Placental epithelial cell (primary cell): ENCODE data around the gene PLCB3. TPM values are rescaled to one million over a fixed set of nuclear protein-coding genes. Genes with fewer than 3 reads are reported as not detected.

Experiments
- small RNA-seq: library from RNA; depleted of rRNA; stranded (forward); fragments of <200 nt; gene quantifications from one replicate; pipeline ENCODE3, GENCODE V24; 2012
- total RNA-seq: library from RNA; depleted of rRNA; stranded (reverse); fragments of >200 nt; gene quantifications from 2 replicates; pipeline ENCODE4 v1.2.3, GENCODE V29; 2012

PLCB3 gene
- total RNA-seq, 1 donor = 34.9 TPM

GRCh38 chr11:64317961-64318765, 66.8 kb downstream of the PLCB3 start, which contains the start of gene PRDX5:
Gene PRDX5 (plus strand): TSS chr11:64318121. CDS start chr11:64318216, 95 bp downstream.

Small RNA genes within 50 kb of the gene (small RNA-seq; reads per million reads assigned to genes)
- gene RF00019 = not detected

Other genes starting within 250 kb of the PLCB3 start
- not detected in 2 replicates for gene FLRT1, start 215.6 kb upstream of the PLCB3 start, total RNA-seq
- gene MACROD1, start 85.4 kb upstream of the PLCB3 start, total RNA-seq = 7.2 and 19.6 TPM in 2 replicates
- 57.3 and 97.9 TPM in 2 replicates for gene STIP1, start 65.4 kb upstream of the PLCB3 start, total RNA-seq
- 0.39 and 0.43 TPM in 2 replicates for gene FERMT3, start 44.8 kb upstream of the PLCB3 start, total RNA-seq
- gene TRPT1, start 25.3 kb upstream of the PLCB3 start, total RNA-seq = 31.4 and 36.7 TPM in 2 replicates
- gene NUDT22, start 25.3 kb upstream of the PLCB3 start, total RNA-seq = 42.0 and 67.0 TPM in 2 replicates
- 10.0 and 34.9 TPM in 2 replicates for gene DNAJC4, start 21.0 kb upstream of the PLCB3 start, total RNA-seq
- gene VEGFB, start 16.9 kb upstream of the PLCB3 start, total RNA-seq = 18.1 and 19.2 TPM in 2 replicates
- 25.8 and 70.3 TPM in 2 replicates for gene FKBP2, start 10.4 kb upstream of the PLCB3 start, total RNA-seq
- gene PPP1R14B, start 4.6 kb upstream of the PLCB3 start, total RNA-seq = 118 and 386 TPM in 2 replicates
- 68.3 and 93.5 TPM in 2 replicates for gene BAD, start 33.1 kb downstream of the PLCB3 start, total RNA-seq
- 19.2 and 20.0 TPM in 2 replicates for gene GPR137, start 34.3 kb downstream of the PLCB3 start, total RNA-seq
- gene KCNK4, start 39.8 kb downstream of the PLCB3 start, total RNA-seq = under 0.01 TPM in 1 of 2 replicates, not detected in the other
- gene CATSPERZ, start 48.8 kb downstream of the PLCB3 start, total RNA-seq = not detected in 2 replicates
- gene ESRRA, start 54.0 kb downstream of the PLCB3 start, total RNA-seq = 23.9 and 42.8 TPM in 2 replicates
- gene TRMT112, start 66.0 kb downstream of the PLCB3 start, total RNA-seq = 190 and 216 TPM in 2 replicates
- gene PRDX5, start 66.6 kb downstream of the PLCB3 start, total RNA-seq = 191 and 275 TPM in 2 replicates
- 1.2 and 2.4 TPM in 2 replicates for gene CCDC88B, start 88.7 kb downstream of the PLCB3 start, total RNA-seq
- 56.9 and 152 TPM in 2 replicates for gene RPS6KA4, start 107.6 kb downstream of the PLCB3 start, total RNA-seq